Duodenal mucosa (tissue), 2 donors: ENCODE measurements around the gene MAD1L1.

Experiments used
- H3K27ac ChIP-seq: one replicate; pipeline ENCODE4 v1.7.0; 2013; ENCODE audit warnings: low read depth, low read length
- H3K27me3 ChIP-seq, 2 donors: one replicate each; pipeline ENCODE4 v1.7.0; 2013; ENCODE audit warnings: low read length in 2 of 2, control low read depth in 1 of 2; ENCODE audit not compliant: insufficient read depth in 2 of 2, control insufficient read depth in 1 of 2
- H3K36me3 ChIP-seq, 2 donors: one replicate each; pipeline ENCODE4 v1.7.0; 2013; ENCODE audit warnings: low read length in 2 of 2, control low read depth in 1 of 2; ENCODE audit not compliant: insufficient read depth in 2 of 2, control insufficient read depth in 1 of 2
- H3K4me1 ChIP-seq, 2 donors: one replicate each; pipeline ENCODE4 v1.7.0; 2013; ENCODE audit warnings: low read length in 2 of 2, control low read depth in 1 of 2; ENCODE audit not compliant: insufficient read depth in 2 of 2, control insufficient read depth in 1 of 2
- H3K4me3 ChIP-seq, 2 donors: one replicate each; pipeline ENCODE4 v1.7.0; 2013; ENCODE audit warnings: low read length in 2 of 2, low read depth in 1 of 2
- H3K9ac ChIP-seq, 2 donors: one replicate each; pipeline ENCODE4 v1.7.0; 2013; ENCODE audit warnings: low read length in 2 of 2, low read depth in 1 of 2
- H3K9me3 ChIP-seq, 2 donors: one replicate each; pipeline ENCODE4 v1.7.0; 2013; ENCODE audit warnings: low read length in 2 of 2, control low read depth in 1 of 2; ENCODE audit not compliant: control insufficient read depth in 1 of 2

The MAD1L1 gene

DNA sequence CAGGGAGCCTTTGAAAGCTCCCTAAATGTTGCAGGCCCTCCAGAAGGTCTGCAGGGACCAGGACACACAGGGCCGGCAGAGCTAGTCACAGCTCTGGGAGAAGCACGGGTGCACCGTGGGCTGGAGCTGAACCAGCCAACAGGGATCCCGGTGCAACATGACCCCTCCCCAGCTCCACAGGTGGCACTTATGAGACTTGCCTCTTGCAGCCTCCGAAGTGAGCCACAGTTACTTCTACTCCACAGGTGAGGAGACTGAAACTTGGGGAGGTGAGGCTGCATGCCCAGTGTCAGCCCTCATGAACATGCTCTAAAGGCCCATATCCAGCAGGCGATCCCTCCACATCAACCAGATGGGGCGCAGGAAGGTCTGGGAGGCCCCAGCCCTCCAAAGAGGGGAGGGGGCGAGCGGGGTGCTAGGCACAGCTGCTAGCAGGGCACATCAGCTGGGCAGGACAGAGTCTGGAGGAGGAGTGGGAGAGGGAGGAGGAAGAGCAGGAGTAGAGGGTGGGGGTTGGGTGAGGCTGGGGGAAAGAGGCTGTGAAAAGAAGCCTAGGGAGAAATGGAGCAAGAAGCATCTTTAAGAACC is 338.3 kb downstream of the MAD1L1 start:
- H3K9ac ChIP-seq = no peak overlapping the region
- H3K27me3 ChIP-seq = no peaks in the 10 kb centered on the region
- H3K4me3 ChIP-seq = no peak overlapping the region
- H3K9me3 ChIP-seq = no peaks in the 10 kb centered on the region
- peaks cover 0 to 8% of the 10 kb centered on the region in 2 donors for H3K36me3 ChIP-seq
- H3K27ac ChIP-seq = no peak overlapping the region
- H3K4me1 ChIP-seq = peaks cover 0 to 4% of the 10 kb centered on the region in 2 donors

- no peak overlapping the region for H3K27ac ChIP-seq
- peaks cover 0 to under 1% of the 10 kb centered on the region in 2 donors for H3K9me3 ChIP-seq
- no peak overlapping the region for H3K4me3 ChIP-seq
- no peak overlapping the region for H3K9ac ChIP-seq
- H3K4me1 ChIP-seq = peaks cover 0 to 4% of the 10 kb centered on the region in 2 donors
- no peaks in the 10 kb centered on the region for H3K27me3 ChIP-seq
- peaks cover 0 to 12% of the 10 kb centered on the region in 2 donors for H3K36me3 ChIP-seq
Measured at GRCh38 chr7:1893451-1893850, 339.3 kb downstream of the MAD1L1 start.

GRCh38 chr7:1893036-1893435 is 339.7 kb downstream of the MAD1L1 start:
- no peak overlapping the region for H3K9ac ChIP-seq
- peaks cover 0 to 16% of the 10 kb centered on the region in 2 donors for H3K36me3 ChIP-seq

DNA sequence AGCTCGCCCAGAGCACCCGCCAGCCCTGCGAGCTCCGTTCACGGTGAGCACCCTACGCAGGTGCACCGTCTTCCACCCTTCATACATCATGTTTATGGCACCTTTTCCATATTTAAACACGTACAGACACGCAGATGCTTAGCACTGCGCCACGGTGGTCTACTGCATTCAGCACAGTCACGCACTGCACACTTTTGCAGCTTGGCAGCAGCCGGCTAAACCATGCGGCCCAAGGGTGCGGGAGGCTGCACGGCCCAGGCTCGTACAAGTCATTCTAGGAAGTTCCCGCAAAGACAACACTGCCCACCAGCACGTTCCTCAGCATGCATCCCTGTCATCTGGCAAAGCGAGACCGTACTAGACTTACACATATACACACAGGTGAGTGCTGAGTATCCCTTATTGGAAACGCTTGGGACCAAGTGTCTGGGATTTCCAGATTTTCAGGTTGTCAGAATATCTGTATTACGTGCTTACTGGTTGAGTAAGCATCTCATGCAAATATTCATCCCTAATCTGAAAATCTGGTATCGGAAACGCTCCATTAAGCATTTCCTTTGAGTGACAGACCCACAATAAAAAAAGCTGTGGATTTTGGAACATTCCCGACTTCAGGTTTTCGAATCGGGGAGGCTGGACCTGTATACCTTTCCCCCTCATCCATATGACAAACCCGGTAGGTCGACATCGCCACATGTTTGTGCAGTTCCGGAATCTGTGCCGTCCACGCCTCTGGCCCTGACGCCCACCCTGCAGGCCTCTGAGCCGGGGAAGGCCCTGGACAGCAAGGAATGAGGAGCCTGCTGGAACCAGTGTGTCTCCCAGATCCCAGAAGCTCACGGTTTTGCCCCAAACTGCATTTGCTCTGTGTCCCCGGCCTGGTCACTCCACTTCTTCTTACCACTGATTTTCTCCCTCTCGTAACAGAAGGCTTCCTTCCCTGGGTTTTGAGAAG is 340.5 kb downstream of the MAD1L1 start:
- Histone ChIP-seq H3K9me3 (peaks cover 0 to 3% of the 10 kb centered on the region in 2 donors), H3K27ac (no peak overlapping the region), H3K4me3 (no peak overlapping the region), H3K4me1 (peaks cover 0 to 4% of the 10 kb centered on the region in 2 donors), H3K36me3 (peaks cover 0 to 17% of the 10 kb centered on the region in 2 donors), H3K9ac (no peak overlapping the region), H3K27me3 (no peaks in the 10 kb centered on the region)

More at GRCh38 chr7:1893036-1893435, 339.7 kb downstream of the MAD1L1 start:
- Histone ChIP-seq H3K4me3 (no peak overlapping the region), H3K4me1 (peaks cover 0 to 4% of the 10 kb centered on the region in 2 donors), H3K27me3 (no peaks in the 10 kb centered on the region), H3K9me3 (peaks cover 0 to 3% of the 10 kb centered on the region in 2 donors), H3K27ac (no peak overlapping the region)

GRCh38 chr7:1890289-1891235 is 342.2 kb downstream of the MAD1L1 start:
- H3K4me3 ChIP-seq = no peak overlapping the region
- no peaks in the 10 kb centered on the region for H3K27me3 ChIP-seq
- H3K36me3 ChIP-seq = peaks cover 0 to 23% of the 10 kb centered on the region in 2 donors
- H3K4me1 ChIP-seq = peaks cover 0 to 4% of the 10 kb centered on the region in 2 donors
- H3K9me3 ChIP-seq = peaks cover 0 to 5% of the 10 kb centered on the region in 2 donors
- no peak overlapping the region for H3K9ac ChIP-seq
- H3K27ac ChIP-seq = no peak overlapping the region

DNA sequence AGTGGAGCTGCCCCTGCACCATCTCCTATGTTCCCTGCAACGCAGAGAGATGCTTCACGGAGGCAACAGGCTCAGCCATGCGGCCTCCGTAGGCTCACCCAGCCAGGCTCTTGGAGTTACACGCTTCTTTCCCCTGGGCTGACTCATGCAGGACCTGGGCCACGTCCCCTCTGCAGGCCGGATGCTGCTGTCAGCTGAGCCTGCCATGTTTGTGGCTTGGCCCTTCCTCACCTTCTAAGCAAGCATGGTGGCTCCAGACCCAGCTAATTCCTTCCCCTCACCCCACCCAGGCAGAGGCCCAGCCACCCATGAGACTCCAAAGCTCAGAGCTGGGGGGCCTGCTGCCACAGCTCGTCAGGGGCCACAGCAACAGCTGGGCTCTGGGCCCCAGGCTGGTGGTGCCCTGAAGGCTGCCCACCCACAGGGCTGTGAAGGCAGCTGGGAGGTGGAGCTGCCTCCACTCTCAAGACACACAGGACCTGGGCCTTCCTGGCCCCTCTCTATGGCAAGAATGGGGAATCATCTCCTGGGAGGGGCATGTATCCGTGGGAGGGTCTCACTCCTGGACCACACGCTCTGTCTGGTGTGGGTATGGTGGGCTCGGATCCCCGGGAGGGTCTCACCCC is 343.1 kb downstream of the MAD1L1 start:
- no peak overlapping the region for H3K27ac ChIP-seq
- H3K4me1 ChIP-seq = peaks cover 0 to 4% of the 10 kb centered on the region in 2 donors
- peaks cover 0 to 23% of the 10 kb centered on the region in 2 donors for H3K36me3 ChIP-seq
- H3K27me3 ChIP-seq = no peaks in the 10 kb centered on the region
- H3K9ac ChIP-seq = no peak overlapping the region
- peaks cover 0 to 5% of the 10 kb centered on the region in 2 donors for H3K9me3 ChIP-seq
- H3K4me3 ChIP-seq = no peak overlapping the region

- Histone ChIP-seq H3K4me1 (peaks cover 0 to 4% of the 10 kb centered on the region in 2 donors), H3K36me3 (peaks cover 0 to 23% of the 10 kb centered on the region in 2 donors), H3K4me3 (no peak overlapping the region), H3K9ac (no peak overlapping the region), H3K9me3 (peaks cover 0 to 5% of the 10 kb centered on the region in 2 donors), H3K27me3 (no peaks in the 10 kb centered on the region), H3K27ac (no peak overlapping the region)
Measured at GRCh38 chr7:1889091-1889490, 343.7 kb downstream of the MAD1L1 start.

GRCh38 chr7:1888425-1888824 is 344.3 kb downstream of the MAD1L1 start:
- Histone ChIP-seq H3K4me1 (peaks cover 0 to 4% of the 10 kb centered on the region in 2 donors), H3K27me3 (no peaks in the 10 kb centered on the region), H3K9ac (no peak overlapping the region), H3K9me3 (peaks cover 0 to 5% of the 10 kb centered on the region in 2 donors), H3K36me3 (peaks cover 0 to 23% of the 10 kb centered on the region in 2 donors), H3K27ac (no peak overlapping the region), H3K4me3 (no peak overlapping the region)

GRCh38 chr7:1887251-1887650 is 345.5 kb downstream of the MAD1L1 start:
- Histone ChIP-seq H3K4me1 (peaks cover 0 to 4% of the 10 kb centered on the region in 2 donors), H3K4me3 (no peak overlapping the region), H3K9ac (no peak overlapping the region), H3K36me3 (peaks cover 0 to 23% of the 10 kb centered on the region in 2 donors), H3K27ac (no peak overlapping the region), H3K27me3 (no peaks in the 10 kb centered on the region), H3K9me3 (peaks cover 0 to 5% of the 10 kb centered on the region in 2 donors)
